H1 (cell line): Measurements from ENCODE around the gene SPOCD1. TPM values are rescaled to one million over a fixed set of nuclear protein-coding genes. Genes with fewer than 3 reads are reported as not detected.

Experiments used
- CTCF ChIA-PET: fragments of 300-600 bp; sonication (Branson Sonifier 250); formaldehyde crosslinking; loops from one replicate; lab custom pipeline; 2021; ENCODE audit not compliant: partially characterized antibody; lab: Charles Lee
- POLR2A ChIA-PET: fragments of 300-600 bp; sonication (Branson Sonifier 250); formaldehyde crosslinking; loops from one replicate; lab custom pipeline; 2021; ENCODE audit warnings: inconsistent platforms; ENCODE audit not compliant: partially characterized antibody; lab: Charles Lee
- DNase-seq, 2 experiments: peaks; one replicate each; pipeline versions ENCODE4 v3.0.0 to v3.0.0-alpha.2; 2010 to 2022; ENCODE audit warnings: low spot score in 2 of 2, low read depth in 1 of 2, mixed read lengths in 1 of 2
- FAIRE-seq: peaks from 2 replicates; lab custom pipeline; 2011; peaks lifted over from hg19 to GRCh38; lab: Jason Lieb, UNC
- H2AFZ ChIP-seq: 2 replicates; pipeline ENCODE4 v1.8.1; 2012; ENCODE audit warnings: low read length, inconsistent platforms
- H2AK5ac ChIP-seq: 2 replicates; pipeline ENCODE4 v1.6.1; 2013; ENCODE audit warnings: low read depth, low read length
- H2BK120ac ChIP-seq: replicated peaks from 2 replicates; pipeline ENCODE3; 2013; ENCODE audit warnings: low read depth, low read length, inconsistent platforms
- H2BK12ac ChIP-seq: 2 replicates; pipeline ENCODE4 v1.6.1; 2013; ENCODE audit warnings: low read depth, low read length
- H2BK15ac ChIP-seq: 2 replicates; pipeline ENCODE4 v1.6.1; 2013; ENCODE audit warnings: low read length
- H2BK20ac ChIP-seq: 2 replicates; pipeline ENCODE4 v1.6.1; 2013; ENCODE audit warnings: low read length
- H2BK5ac ChIP-seq: 2 replicates; pipeline ENCODE4 v1.6.1; 2013; ENCODE audit warnings: low read depth, low read length
- H3K14ac ChIP-seq: 2 replicates; pipeline ENCODE4 v1.6.1; 2013; ENCODE audit warnings: inconsistent platforms; ENCODE audit not compliant: insufficient read length
- H3K18ac ChIP-seq: 2 replicates; pipeline ENCODE4 v1.6.1; 2013; ENCODE audit warnings: low read length; ENCODE audit errors: extremely low read depth
- H3K23ac ChIP-seq: 2 replicates; pipeline ENCODE4 v1.6.1; 2013; ENCODE audit warnings: inconsistent platforms; ENCODE audit not compliant: insufficient read length
- H3K23me2 ChIP-seq: 2 replicates; pipeline ENCODE4 v1.6.1; 2013; ENCODE audit warnings: low read depth, low read length
- H3K27ac ChIP-seq: 2 replicates; pipeline ENCODE4 v1.6.1; 2011; ENCODE audit warnings: low read depth, low read length, inconsistent platforms
- H3K27me3 ChIP-seq, 4 experiments: replicated peaks in 1 of 4; 1 replicate in 1 of 4; 2 replicates in 3 of 4; pipeline versions ENCODE4 v1.6.1 to v1.8.1; 2011 to 2013; ENCODE audit warnings: low read length in 3 of 4, mild to moderate bottlenecking in 3 of 4, inconsistent platforms in 2 of 4, mixed read lengths in 2 of 4, moderate library complexity in 1 of 4; ENCODE audit not compliant: control insufficient read depth in 3 of 4, insufficient read depth in 3 of 4; ENCODE audit errors: extremely low read depth in 1 of 4
- H3K36me3 ChIP-seq, 4 experiments: 2 replicates each; pipeline versions ENCODE4 v1.6.1 to v1.8.1; 2011 to 2013; ENCODE audit warnings: mild to moderate bottlenecking in 4 of 4, low read length in 3 of 4, moderate library complexity in 2 of 4, control low read depth in 1 of 4, inconsistent platforms in 1 of 4; ENCODE audit not compliant: insufficient read depth in 4 of 4, control insufficient read depth in 2 of 4
- H3K4ac ChIP-seq: replicated peaks from 2 replicates; pipeline ENCODE3; 2013; ENCODE audit warnings: low read length, low read depth, mixed read lengths, inconsistent platforms; ENCODE audit not compliant: insufficient read length
- H3K4me1 ChIP-seq, 4 experiments: replicated peaks in 1 of 4; 1 replicate in 1 of 4; 2 replicates in 3 of 4; pipeline versions ENCODE4 v1.6.1 to v1.8.1; 2011 to 2013; ENCODE audit warnings: low read length in 3 of 4, inconsistent platforms in 2 of 4, mixed read lengths in 1 of 4; ENCODE audit not compliant: insufficient read depth in 4 of 4, control insufficient read depth in 3 of 4
- H3K4me2 ChIP-seq, 2 experiments: 2 replicates each; pipeline versions ENCODE4 v1.6.1 to v1.8.1; 2011 to 2013; ENCODE audit warnings: low read depth in 2 of 2, low read length in 2 of 2, control low read depth in 1 of 2, inconsistent platforms in 1 of 2, mild to moderate bottlenecking in 1 of 2; ENCODE audit not compliant: insufficient read depth in 1 of 2
- H3K4me3 ChIP-seq, 4 experiments: fragments of 200-600, 300-600 bp in 1 of 4; sonication (generic), shearing (Covaris generic), sonication (Bioruptor Twin) in 1 of 4; 2 replicates each; pipeline versions ENCODE4 v1.5.1 to v1.8.1; 2011 to 2016; ENCODE audit warnings: low read length in 4 of 4, low read depth in 3 of 4, control low read depth in 2 of 4, inconsistent platforms in 2 of 4, mild to moderate bottlenecking in 2 of 4, mixed read lengths in 1 of 4, moderate library complexity in 1 of 4; ENCODE audit not compliant: insufficient read depth in 2 of 4; ENCODE audit errors: extremely low read depth in 1 of 4
- H3K56ac ChIP-seq: replicated peaks from 2 replicates; pipeline ENCODE3; 2013; ENCODE audit warnings: low read depth, mild to moderate bottlenecking, mixed read lengths, low read length, inconsistent platforms; ENCODE audit not compliant: insufficient read length
- H3K79me1 ChIP-seq: 2 replicates; pipeline ENCODE4 v1.6.1; 2013; ENCODE audit warnings: low read depth, low read length, control low read depth
- H3K79me2 ChIP-seq, 2 experiments: 2 replicates each; pipeline versions ENCODE4 v1.6.1 to v1.8.1; 2012 to 2013; ENCODE audit warnings: low read length in 2 of 2, mild to moderate bottlenecking in 2 of 2, inconsistent platforms in 1 of 2; ENCODE audit not compliant: insufficient read depth in 2 of 2, control insufficient read depth in 1 of 2
- H3K9ac ChIP-seq, 4 experiments: replicated peaks in 1 of 4; 1 replicate in 1 of 4; 2 replicates in 3 of 4; pipeline versions ENCODE4 v1.6.1 to v1.8.1; 2011 to 2013; ENCODE audit warnings: low read depth in 3 of 4, low read length in 3 of 4, control low read depth in 2 of 4, mild to moderate bottlenecking in 2 of 4, moderate library complexity in 2 of 4, inconsistent platforms in 1 of 4; ENCODE audit errors: extremely low read depth in 1 of 4
- H3K9me3 ChIP-seq, 2 experiments: 2 replicates each; pipeline versions ENCODE4 v1.6.1 to v1.8.1; 2012 to 2013; ENCODE audit warnings: mild to moderate bottlenecking in 2 of 2, moderate library complexity in 2 of 2, control low read depth in 1 of 2, inconsistent platforms in 1 of 2, low read depth in 1 of 2, low read length in 1 of 2, mixed read lengths in 1 of 2; ENCODE audit not compliant: insufficient read depth in 2 of 2
- H4K20me1 ChIP-seq, 2 experiments: replicated peaks in 1 of 2; 2 replicates each; pipeline versions ENCODE3 to v1.8.1; 2011 to 2013; ENCODE audit warnings: inconsistent platforms in 2 of 2, low read length in 2 of 2, mild to moderate bottlenecking in 1 of 2; ENCODE audit not compliant: insufficient read depth in 2 of 2, control insufficient read depth in 1 of 2
- H4K5ac ChIP-seq: 2 replicates; pipeline ENCODE4 v1.6.1; 2013; ENCODE audit warnings: low read length, low read depth, mixed read lengths, inconsistent platforms; ENCODE audit not compliant: insufficient read length
- H4K8ac ChIP-seq: 2 replicates; pipeline ENCODE4 v1.8.0; 2013; ENCODE audit warnings: mild to moderate bottlenecking, moderate library complexity, low read length, inconsistent platforms; ENCODE audit not compliant: insufficient read depth; ENCODE audit errors: extremely low read depth
- H4K91ac ChIP-seq: replicated peaks from 2 replicates; pipeline ENCODE3; 2013; ENCODE audit warnings: low read length, mixed read lengths, inconsistent platforms; ENCODE audit not compliant: insufficient read length
- ASH2L ChIP-seq: fragments of 200-600, 300-600 bp; sonication (generic); IDR thresholded peaks from one replicate; pipeline ENCODE4 v1.7.1; 2017; ENCODE audit warnings: low read length
- GABPA ChIP-seq: IDR thresholded peaks from 2 replicates; pipeline ENCODE4 v1.6.1; 2011; ENCODE audit warnings: mild to moderate bottlenecking, low read length, moderate library complexity, borderline replicate concordance; ENCODE audit not compliant: insufficient read depth
- WGBS, 2 experiments: shearing (Covaris generic) in 1 of 2; methylation state at CpG; one replicate each; pipeline versions ENCODE4 v1.1.6 to v1.1.7; 2013 to 2015; ENCODE audit warnings: low lambda C conversion rate in 2 of 2, mixed read lengths in 2 of 2, inconsistent platforms in 1 of 2, low coverage in 1 of 2, missing lambda C conversion rate in 1 of 2; ENCODE audit not compliant: insufficient replicate concordance in 2 of 2, insufficient coverage in 1 of 2, insufficient read length in 1 of 2; ENCODE audit errors: extremely low coverage in 1 of 2, missing lambda C conversion rate in 1 of 2; 5-methylcytosine and 5-hydroxymethylcytosine counted together
- polyA plus RNA-seq, 7 experiments: library from polyadenylated mRNA; depleted of rRNA in 3 of 7; stranded (reverse) in 5 of 7; unstranded in 2 of 7; fragments of >200 nt in 5 of 7; fragments of 200-250 nt in 2 of 7; gene quantifications; 1 replicate in 5 of 7; 2 replicates in 1 of 7; 4 replicates in 1 of 7; pipeline versions ENCODE4 v1.2.1 to v1.2.3, GENCODE V29; 2011 to 2013; ENCODE audit warnings: missing spikeins in 2 of 7, mixed read lengths in 2 of 7
- total RNA-seq: library from RNA; stranded (reverse); fragmentation: NEBNext Ultra II Directional; extraction: Animal tissue kit (Norgen Biotek cat#: 25700); gene quantifications from 2 replicates; pipeline ENCODE4 v1.2.1, GENCODE V29; 2021
- TF ChIP-seq, protein P1 (sequence below): IDR thresholded peaks from 2 replicates; pipeline ENCODE4 v1.6.1; 2012; ENCODE audit warnings: inconsistent platforms

The SPOCD1 gene
- total and polyA plus RNA-seq, 2 of the 8 experiments (the other 6 are each of a cell fraction or from before 2014, with no cell fraction given) = 1.8 to 2.9 TPM

DNA sequence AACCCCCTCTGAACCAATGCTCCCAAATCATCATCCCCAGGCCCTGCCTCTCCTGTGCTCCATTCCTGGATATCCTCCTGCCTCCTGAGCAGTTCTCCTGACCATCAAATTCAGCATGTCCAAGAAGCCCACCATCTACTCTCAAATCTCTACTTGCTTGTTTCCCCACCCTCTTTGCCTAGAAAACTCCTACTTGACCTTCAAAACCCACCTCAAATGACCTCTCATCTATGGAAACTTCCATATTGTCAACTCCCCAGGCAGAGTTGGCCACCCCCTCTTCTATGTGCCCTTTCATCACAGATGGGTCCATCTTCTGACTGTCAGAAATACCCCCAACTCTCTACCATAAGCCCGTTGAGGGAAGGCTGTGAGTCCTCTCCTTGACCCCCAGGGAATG lies 68.5 kb downstream of the SPOCD1 start:
- no peak overlapping the region; a peak in 1 of 4 replicates for H3K4me2 ChIP-seq
- no peaks in the 10 kb centered on the region for H4K20me1 ChIP-seq
- no peaks in the 10 kb centered on the region for H3K79me2 ChIP-seq
- no peak overlapping the region for H3K56ac ChIP-seq
- no peak overlapping the region for H2AK5ac ChIP-seq
- FAIRE-seq (no peak), DNase-seq (no peak)
- H3K27me3 ChIP-seq = no peaks in the 10 kb centered on the region
- ChIA-PET POLR2A (interaction anchor here (0.6 kb wide), 1 partner anchor 610 kb away, joined by 4 read pairs; no protein-coding TSS in a partner anchor), CTCF (interaction anchor here (1.3 to 8.3 kb wide), 7 partner anchors 11 to 83 kb away, joined by 4 to 90 read pairs (median 18); partner anchors contain the start of gene COL16A1)
- H2BK120ac ChIP-seq = no peak overlapping the region
- H4K8ac ChIP-seq = no peak overlapping the region
- H2BK20ac ChIP-seq = no peak overlapping the region
- no peaks in the 10 kb centered on the region for H3K9me3 ChIP-seq
- no peak overlapping the region for H3K27ac ChIP-seq
- H2AFZ ChIP-seq = no peak overlapping the region
- no peak overlapping the region for H3K23ac ChIP-seq
- H2BK12ac ChIP-seq = no peak overlapping the region
- peaks cover 5 to 17% (median 13%) of the 10 kb centered on the region in 4 experiments for H3K4me1 ChIP-seq
- no peak overlapping the region for H2BK15ac ChIP-seq
- H3K9ac ChIP-seq = no peak overlapping the region
- no peak overlapping the region for H3K14ac ChIP-seq
- no peak overlapping the region for H3K4me3 ChIP-seq
- H3K79me1 ChIP-seq = no peaks in the 10 kb centered on the region
- H3K18ac ChIP-seq = no peak overlapping the region
- H4K91ac ChIP-seq = no peak overlapping the region
- WGBS, 2 experiments = 81% methylated on average over 1 of the region's 1 CpG; no CpG with 5 or more reads in 1 of the 2 experiments
- no peak overlapping the region for H3K4ac ChIP-seq
- peak overlapping the region; percentile 10; the same call in 1 of the 2 replicates for H2BK5ac ChIP-seq
- no peaks in the 10 kb centered on the region for H3K23me2 ChIP-seq
- TF ChIP-seq, protein P1, sequence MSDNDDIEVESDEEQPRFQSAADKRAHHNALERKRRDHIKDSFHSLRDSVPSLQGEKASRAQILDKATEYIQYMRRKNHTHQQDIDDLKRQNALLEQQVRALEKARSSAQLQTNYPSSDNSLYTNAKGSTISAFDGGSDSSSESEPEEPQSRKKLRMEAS = no peak
- no peak for TF ChIP-seq GABPA
- no peak for TF ChIP-seq ASH2L
- H3K36me3 ChIP-seq = no peaks in the 10 kb centered on the region
- H4K5ac ChIP-seq = no peak overlapping the region
